Endodermal cell (in vitro differentiated cells): ENCODE measurements around the gene RBBP6. TPM values are rescaled to one million over a fixed set of nuclear protein-coding genes. Genes with fewer than 3 reads are reported as not detected.
"Not testable (repeated sequence)": the region's sequence is repeated elsewhere in the genome, so short reads cannot be mapped to it uniquely, and the experiment has no call there.

ENCODE experiments used
- DNase-seq: peaks from one replicate; pipeline ENCODE4 v3.0.0-alpha.2; 2017
- H3K27ac ChIP-seq: 2 replicates; pipeline ENCODE4 v1.5.1; 2013; ENCODE audit warnings: mild to moderate bottlenecking, low read depth, low read length, moderate library complexity
- H3K27me3 ChIP-seq: 2 replicates; pipeline ENCODE4 v1.6.1; 2013; ENCODE audit warnings: mild to moderate bottlenecking, low read length, moderate library complexity; ENCODE audit not compliant: insufficient read depth, control insufficient read depth, poor library complexity, severe bottlenecking
- H3K36me3 ChIP-seq: 2 replicates; pipeline ENCODE4 v1.7.0; 2013; ENCODE audit warnings: mild to moderate bottlenecking, low read length, moderate library complexity; ENCODE audit not compliant: control insufficient read depth, insufficient read depth
- H3K4me1 ChIP-seq: one replicate; pipeline ENCODE4 v1.7.0; 2013; ENCODE audit warnings: low read length; ENCODE audit not compliant: control insufficient read depth, insufficient read depth
- H3K4me3 ChIP-seq: 2 replicates; pipeline ENCODE4 v1.5.1; 2013; ENCODE audit warnings: mild to moderate bottlenecking, low read length, moderate library complexity
- H3K9ac ChIP-seq: 2 replicates; pipeline ENCODE4 v1.6.1; 2013; ENCODE audit warnings: mild to moderate bottlenecking, low read length, moderate library complexity; ENCODE audit not compliant: poor library complexity, severe bottlenecking; ENCODE audit errors: extremely low read depth
- H3K9me3 ChIP-seq: 2 replicates; pipeline ENCODE4 v1.6.1; 2013; ENCODE audit warnings: mild to moderate bottlenecking, low read length, moderate library complexity; ENCODE audit not compliant: control insufficient read depth
- H3K27ac Mint-ChIP-seq: 2 replicates; pipeline ENCODE4 v1.8.0; 2020; ENCODE audit warnings: mixed read lengths
- H3K27me3 Mint-ChIP-seq: 2 replicates; pipeline ENCODE4 v1.8.0; 2021; ENCODE audit warnings: mild to moderate bottlenecking, mixed read lengths; ENCODE audit not compliant: insufficient read depth
- H3K36me3 Mint-ChIP-seq: 2 replicates; pipeline ENCODE4 v1.8.0; 2020; ENCODE audit warnings: low read depth, mixed read lengths
- H3K4me1 Mint-ChIP-seq: 2 replicates; pipeline ENCODE4 v1.8.0; 2020; ENCODE audit warnings: mixed read lengths
- H3K4me3 Mint-ChIP-seq: 2 replicates; pipeline ENCODE4 v1.8.0; 2020; ENCODE audit warnings: mild to moderate bottlenecking, moderate library complexity, mixed read lengths
- H3K9me3 Mint-ChIP-seq: 2 replicates; pipeline ENCODE4 v1.8.0; 2020; ENCODE audit warnings: mild to moderate bottlenecking, mixed read lengths
- whole genome bisulfite sequencing, 2 experiments: methylation state at CpG; one replicate each; pipeline versions ENCODE4 v1.1.5 to v1.1.7; 2013; ENCODE audit warnings: missing lambda C conversion rate in 2 of 2, mixed read lengths in 1 of 2; ENCODE audit not compliant: insufficient coverage in 1 of 2, insufficient read length in 1 of 2; 5-methylcytosine and 5-hydroxymethylcytosine counted together
- total RNA-seq, 2 donors: library from RNA; stranded (reverse); fragmentation: NEBNext Ultra II Directional in 1 of 2; extraction: Animal tissue kit (Norgen Biotek cat#: 25700) in 1 of 2; gene quantifications; 2 replicates in 1 of 2; 3 replicates in 1 of 2; pipeline ENCODE4 v1.2.1, GENCODE V29; 2021
- TF ChIP-seq, protein P1 (sequence below): fragments of 200-600 bp; sonication (generic); conservative IDR thresholded peaks from 2 replicates; pipeline ENCODE4 v1.5.0; 2021; ENCODE audit warnings: antibody characterized with exemption, mild to moderate bottlenecking

Gene RBBP6
- total RNA-seq, 2 donors from 2014 or later = 70.3 to 76.6 TPM

DNA sequence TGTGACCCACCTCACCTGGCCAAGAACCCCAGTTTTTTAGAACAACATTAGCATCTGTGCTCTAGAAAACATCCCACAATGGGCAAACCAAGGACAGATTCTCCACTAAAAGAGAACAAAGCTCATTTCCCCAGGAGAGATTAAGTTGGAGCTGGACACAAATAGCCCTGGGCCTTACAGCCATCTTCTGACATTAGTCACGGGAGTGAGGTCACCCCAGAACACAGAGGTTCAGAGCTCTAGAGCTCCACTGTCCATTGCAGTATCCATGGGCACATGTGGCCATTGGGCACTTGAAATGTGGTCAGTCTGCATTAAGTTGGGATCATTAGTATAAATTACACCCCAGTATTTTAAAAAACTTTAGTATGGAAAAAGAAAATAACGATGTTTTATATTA, 47.6 kb upstream of the RBBP6 start:
- H3K9me3 ChIP-seq = peaks cover 24% of the 10 kb centered on the region
- no peak overlapping the region for H3K27ac Mint-ChIP-seq
- peaks cover 7% of the 10 kb centered on the region for H3K36me3 Mint-ChIP-seq
- WGBS, 2 experiments = 89 to 100% methylated on average over 2 of the region's 2 CpGs
- TF ChIP-seq, protein P1, sequence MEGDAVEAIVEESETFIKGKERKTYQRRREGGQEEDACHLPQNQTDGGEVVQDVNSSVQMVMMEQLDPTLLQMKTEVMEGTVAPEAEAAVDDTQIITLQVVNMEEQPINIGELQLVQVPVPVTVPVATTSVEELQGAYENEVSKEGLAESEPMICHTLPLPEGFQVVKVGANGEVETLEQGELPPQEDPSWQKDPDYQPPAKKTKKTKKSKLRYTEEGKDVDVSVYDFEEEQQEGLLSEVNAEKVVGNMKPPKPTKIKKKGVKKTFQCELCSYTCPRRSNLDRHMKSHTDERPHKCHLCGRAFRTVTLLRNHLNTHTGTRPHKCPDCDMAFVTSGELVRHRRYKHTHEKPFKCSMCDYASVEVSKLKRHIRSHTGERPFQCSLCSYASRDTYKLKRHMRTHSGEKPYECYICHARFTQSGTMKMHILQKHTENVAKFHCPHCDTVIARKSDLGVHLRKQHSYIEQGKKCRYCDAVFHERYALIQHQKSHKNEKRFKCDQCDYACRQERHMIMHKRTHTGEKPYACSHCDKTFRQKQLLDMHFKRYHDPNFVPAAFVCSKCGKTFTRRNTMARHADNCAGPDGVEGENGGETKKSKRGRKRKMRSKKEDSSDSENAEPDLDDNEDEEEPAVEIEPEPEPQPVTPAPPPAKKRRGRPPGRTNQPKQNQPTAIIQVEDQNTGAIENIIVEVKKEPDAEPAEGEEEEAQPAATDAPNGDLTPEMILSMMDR = no peak
- H3K4me1 ChIP-seq = no peaks in the 10 kb centered on the region
- no peak overlapping the region for H3K4me3 ChIP-seq
- H3K4me3 Mint-ChIP-seq = no peak overlapping the region
- peaks cover 24% of the 10 kb centered on the region for H3K9me3 Mint-ChIP-seq
- H3K27ac ChIP-seq = no peak overlapping the region
- no peak for DNase-seq
- H3K9ac ChIP-seq = no peak overlapping the region
- peaks cover 13% of the 10 kb centered on the region for H3K4me1 Mint-ChIP-seq
- peaks cover 29% of the 10 kb centered on the region for H3K27me3 Mint-ChIP-seq
- H3K27me3 ChIP-seq = no peaks in the 10 kb centered on the region
- H3K36me3 ChIP-seq = no peaks in the 10 kb centered on the region

DNA sequence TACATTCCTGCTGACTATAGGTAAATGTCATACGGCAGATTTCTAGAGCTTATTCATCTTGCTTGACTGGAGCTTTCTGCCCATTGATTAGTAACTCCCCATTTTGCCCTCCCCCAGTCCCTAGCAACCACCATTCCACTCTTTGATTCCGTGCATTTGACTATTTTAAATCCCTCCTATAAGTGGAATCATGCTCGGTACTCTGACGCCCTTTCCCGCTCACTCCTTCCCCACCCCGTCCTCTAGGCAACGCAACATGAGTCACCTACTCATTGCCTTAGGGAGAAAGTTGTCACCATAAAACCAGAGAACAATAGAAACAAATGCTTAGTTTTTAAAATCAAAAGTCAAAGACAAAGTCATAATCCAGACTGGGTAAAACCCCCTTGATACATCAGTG, 45.5 kb upstream of the RBBP6 start:
- Histone ChIP-seq H3K27ac (no peak overlapping the region), H3K27me3 (no peaks in the 10 kb centered on the region), H3K36me3 (no peaks in the 10 kb centered on the region), H3K4me3 (no peak overlapping the region), H3K9me3 (peaks cover 7% of the 10 kb centered on the region), H3K4me1 (no peaks in the 10 kb centered on the region), H3K9ac (no peak overlapping the region)
- Mint-ChIP-seq H3K9me3 (peaks cover 4% of the 10 kb centered on the region), H3K4me1 (peaks cover 17% of the 10 kb centered on the region), H3K27ac (no peak overlapping the region), H3K27me3 (peaks cover 22% of the 10 kb centered on the region), H3K4me3 (no peak overlapping the region), H3K36me3 (peaks cover 2% of the 10 kb centered on the region)
- 89 to 91% methylated on average over 7 of the region's 7 CpGs for WGBS, 2 experiments
- no peak for DNase-seq
- TF ChIP-seq, protein P1 = no peak

DNA sequence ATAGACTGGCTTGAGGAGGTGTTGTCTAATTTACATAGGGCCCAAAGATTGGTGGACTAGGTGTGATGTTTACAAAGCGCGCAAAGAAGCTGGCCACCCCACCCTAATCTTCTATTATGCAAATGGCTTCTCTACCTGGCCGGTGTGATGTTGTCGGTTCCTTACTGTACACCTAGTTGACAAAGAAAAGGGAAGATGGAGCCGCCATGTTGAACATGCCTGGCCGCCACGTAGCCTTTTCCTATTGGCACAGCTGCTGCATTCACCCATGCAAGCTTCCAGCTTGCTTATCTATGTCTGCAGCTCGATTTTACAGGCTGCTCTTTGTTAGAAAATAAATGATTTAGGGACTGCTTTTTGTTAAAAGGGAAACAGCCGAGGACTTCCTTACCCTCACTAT, 44.2 kb upstream of the RBBP6 start:
- not testable (repeated sequence) for H3K9me3 Mint-ChIP-seq, DNase-seq, H3K36me3 Mint-ChIP-seq, H3K36me3 ChIP-seq, H3K4me1 ChIP-seq, H3K4me3 ChIP-seq, H3K9me3 ChIP-seq, H3K4me3 Mint-ChIP-seq, H3K27me3 ChIP-seq
- peak overlapping the region; percentile 22 for H3K9ac ChIP-seq
- peaks cover 17% of the 10 kb centered on the region for H3K4me1 Mint-ChIP-seq
- peaks cover 14% of the 10 kb centered on the region for H3K27me3 Mint-ChIP-seq
- H3K27ac ChIP-seq = peak overlapping the region; percentile 26
- peak overlapping the region; percentile 96 for H3K27ac Mint-ChIP-seq
- 73 to 100% methylated on average over 4 to 9 of the region's 9 CpGs for WGBS, 2 experiments

DNA sequence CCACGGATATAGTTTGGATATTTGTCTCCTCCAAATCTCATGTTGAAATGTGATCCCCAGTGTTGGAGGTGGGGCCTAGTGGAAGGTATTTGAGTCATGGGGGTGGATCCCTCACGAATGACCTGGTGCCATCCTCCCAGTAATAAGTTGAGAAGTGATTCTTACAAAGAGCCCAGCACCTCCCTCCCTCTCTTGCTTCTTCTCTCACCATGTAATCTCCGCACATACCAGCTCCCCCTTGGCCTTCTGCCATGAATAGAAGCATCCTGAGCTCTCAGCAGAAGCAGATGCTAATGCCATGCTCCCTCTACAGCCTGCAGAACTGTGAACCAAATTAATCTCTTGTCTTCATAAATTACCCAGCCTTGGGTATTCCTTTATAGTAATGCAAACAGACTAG, 41.9 kb upstream of the RBBP6 start:
- Histone ChIP-seq H3K36me3 (no peaks in the 10 kb centered on the region), H3K9me3 (no peaks in the 10 kb centered on the region), H3K4me3 (no peak overlapping the region), H3K27ac (no peak overlapping the region), H3K9ac (no peak overlapping the region), H3K4me1 (no peaks in the 10 kb centered on the region), H3K27me3 (no peaks in the 10 kb centered on the region)
- TF ChIP-seq, protein P1 = no peak
- H3K4me1 Mint-ChIP-seq = peaks cover 13% of the 10 kb centered on the region
- H3K36me3 Mint-ChIP-seq = no peaks in the 10 kb centered on the region
- no peak overlapping the region for H3K4me3 Mint-ChIP-seq
- peak; percentile 78 for DNase-seq
- H3K9me3 Mint-ChIP-seq = no peaks in the 10 kb centered on the region
- 57 to 60% methylated on average over 1 to 3 of the region's 3 CpGs for WGBS, 2 experiments
- H3K27me3 Mint-ChIP-seq = peaks cover 14% of the 10 kb centered on the region
- H3K27ac Mint-ChIP-seq = no peak overlapping the region
